ENCODE measurements around the gene MRPL55. TPM values are rescaled to one million over a fixed set of nuclear protein-coding genes. Genes with fewer than 3 reads are reported as not detected.
"Not testable (repeated sequence)": the region's sequence is repeated elsewhere in the genome, so short reads cannot be mapped to it uniquely, and the experiment has no call there.

MRPL55 gene
- total RNA-seq, 2 experiments from 2014 or later, result 45.5 TPM

- intact Hi-C loops (cut with micrococcal nuclease), result no loop called here
- DNase-seq, result no peak
- H3K36me3 Mint-ChIP-seq (ENCODE audit: low read depth), result peaks cover 4% of the 10 kb centered on the region
- CTCF ChIA-PET, result no interaction called here
- peaks cover 20% of the 10 kb centered on the region for H3K4me1 Mint-ChIP-seq (ENCODE audit: low read depth)
- H3K9me3 Mint-ChIP-seq, result peaks cover 2% of the 10 kb centered on the region
- H3K27me3 Mint-ChIP-seq (ENCODE audit: low read depth), result no peaks in the 10 kb centered on the region
- H3K27ac Mint-ChIP-seq, result no peak overlapping the region
- H3K4me3 Mint-ChIP-seq, result no peak overlapping the region
Measured at GRCh38 chr1:228112617-228113016, 3.5 kb upstream of the MRPL55 start.

DNA sequence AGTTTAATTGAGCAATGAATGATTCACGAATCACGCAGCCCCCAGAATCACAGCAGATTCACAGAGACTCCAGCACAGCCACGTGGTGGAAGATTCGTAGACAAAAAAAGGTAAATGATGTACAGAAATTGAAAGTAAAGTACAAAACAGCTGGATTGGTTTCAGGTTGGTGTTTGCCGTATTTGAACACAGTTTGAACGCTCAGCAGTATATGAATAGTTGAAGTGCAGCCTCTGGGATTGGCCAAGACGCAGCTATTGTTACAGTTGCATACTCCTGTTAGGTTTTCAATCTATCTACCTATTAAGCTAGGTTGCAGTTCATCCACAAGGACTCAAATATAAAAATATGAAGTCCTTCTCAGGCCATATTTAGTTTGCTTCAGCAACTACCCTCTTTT is 3.1 kb upstream of the MRPL55 start:
- H3K4me3 Mint-ChIP-seq, result no peak overlapping the region
- no peak for DNase-seq
- intact Hi-C loops (cut with micrococcal nuclease), result no loop called here
- H3K27ac Mint-ChIP-seq, result no peak overlapping the region
- H3K4me1 Mint-ChIP-seq (ENCODE audit: low read depth), result peaks cover 23% of the 10 kb centered on the region
- no peaks in the 10 kb centered on the region for H3K27me3 Mint-ChIP-seq (ENCODE audit: low read depth)
- peaks cover 3% of the 10 kb centered on the region for H3K36me3 Mint-ChIP-seq (ENCODE audit: low read depth)
- CTCF ChIA-PET, result no interaction called here
- no peaks in the 10 kb centered on the region for H3K9me3 Mint-ChIP-seq

DNA sequence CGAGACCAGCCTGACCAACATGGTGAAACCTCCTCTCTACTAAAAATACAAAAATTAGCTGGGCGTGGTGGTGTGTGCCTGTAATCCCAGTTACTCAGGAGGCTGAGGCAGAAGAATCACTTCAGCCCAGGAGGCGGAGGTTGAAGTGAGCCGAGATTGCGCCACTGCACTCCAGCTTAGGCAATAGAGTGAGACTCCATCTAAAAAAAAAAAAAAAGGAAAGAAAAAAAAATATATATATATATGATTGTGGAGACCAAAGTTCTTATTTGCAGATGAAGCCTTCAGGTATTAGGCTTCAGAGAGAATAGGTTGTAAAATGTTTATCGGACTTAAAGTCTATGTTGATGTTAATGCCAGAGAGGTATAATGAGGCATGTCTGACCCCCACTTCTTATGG is 2.2 kb upstream of the MRPL55 start:
- H3K36me3 Mint-ChIP-seq (ENCODE audit: low read depth); H3K9me3 Mint-ChIP-seq; intact Hi-C loops (cut with micrococcal nuclease); H3K4me3 Mint-ChIP-seq; H3K27me3 Mint-ChIP-seq (ENCODE audit: low read depth); H3K27ac Mint-ChIP-seq; DNase-seq: not testable (repeated sequence)
- CTCF ChIA-PET, result interaction anchor here (1.7 kb wide), 1 partner anchor 112 kb away, joined by 3 read pairs; no protein-coding TSS in a partner anchor
- peaks cover 23% of the 10 kb centered on the region for H3K4me1 Mint-ChIP-seq (ENCODE audit: low read depth)

DNA sequence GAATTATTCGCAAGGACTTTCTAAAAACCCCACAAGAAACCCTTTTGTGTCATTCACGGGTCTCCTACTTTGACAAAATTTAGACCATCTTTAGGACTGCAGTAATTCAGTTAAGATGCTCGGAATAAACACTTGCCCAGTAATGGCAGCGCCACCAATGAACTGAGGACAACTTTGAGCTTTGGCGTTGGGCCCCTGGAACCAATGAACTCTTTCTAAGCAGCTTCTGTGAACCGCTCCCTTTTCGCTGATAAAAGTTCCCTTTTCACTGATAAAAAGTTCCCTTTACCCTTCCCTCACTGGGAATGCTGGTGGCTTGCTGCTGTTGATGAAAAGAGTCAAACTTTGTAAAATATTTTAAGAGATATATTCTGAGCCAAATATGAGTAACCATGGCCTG is 1.5 kb upstream of the MRPL55 start:
- no peaks in the 10 kb centered on the region for H3K27me3 Mint-ChIP-seq (ENCODE audit: low read depth)
- no peak for DNase-seq
- H3K4me3 Mint-ChIP-seq, result peak overlapping the region; percentile 91
- no peak overlapping the region for H3K27ac Mint-ChIP-seq
- intact Hi-C loops (cut with micrococcal nuclease), result no loop called here
- no peaks in the 10 kb centered on the region for H3K9me3 Mint-ChIP-seq
- peaks cover 5% of the 10 kb centered on the region for H3K36me3 Mint-ChIP-seq (ENCODE audit: low read depth)
- CTCF ChIA-PET, result interaction anchor here (0.6 to 1.7 kb wide), 2 partner anchors 27 to 111 kb away, joined by 3 to 5 read pairs; no protein-coding TSS in a partner anchor
- peaks cover 23% of the 10 kb centered on the region for H3K4me1 Mint-ChIP-seq (ENCODE audit: low read depth)

- CTCF ChIA-PET, result interaction anchor here (0.7 to 1.7 kb wide), 4 partner anchors 9 to 1702 kb away, joined by 3 to 5 read pairs (median 4); partner anchors contain the start of gene PARP1
- peak overlapping the region; percentile 91 for H3K4me3 Mint-ChIP-seq
- DNase-seq, result no peak
- H3K27me3 Mint-ChIP-seq (ENCODE audit: low read depth), result no peaks in the 10 kb centered on the region
- H3K4me1 Mint-ChIP-seq (ENCODE audit: low read depth), result peaks cover 23% of the 10 kb centered on the region
- H3K27ac Mint-ChIP-seq, result peak overlapping the region; percentile 85
- H3K36me3 Mint-ChIP-seq (ENCODE audit: low read depth), result peaks cover 6% of the 10 kb centered on the region
- intact Hi-C loops (cut with micrococcal nuclease), result loop anchor here (1.0 to 2.0 kb wide), 5 partner anchors 28 to 321 kb away; partner anchors contain the start of genes ARF1 and GUK1
- no peaks in the 10 kb centered on the region for H3K9me3 Mint-ChIP-seq
Measured at GRCh38 chr1:228109962-228110488, 926 bp upstream of the MRPL55 start.

DNA sequence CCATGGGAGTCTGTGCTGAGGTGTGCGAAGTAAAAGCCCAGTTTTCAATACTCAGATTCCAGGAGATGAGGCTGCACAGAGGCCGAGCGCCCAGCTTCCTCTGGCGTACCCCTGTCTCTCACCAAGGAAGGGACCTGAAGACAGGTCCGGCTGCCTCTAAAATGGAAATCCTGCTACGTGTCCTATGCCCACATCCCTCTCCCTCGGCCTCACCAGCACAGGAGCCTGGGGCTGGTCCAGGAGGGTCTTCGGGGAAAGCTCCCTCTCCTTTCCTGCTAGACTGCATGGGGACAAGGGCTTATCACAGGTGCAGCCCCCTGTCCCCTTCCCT is 392 bp downstream of the MRPL55 start:
- H3K27ac Mint-ChIP-seq, result peak overlapping the region; percentile 76
- H3K9me3 Mint-ChIP-seq, result no peaks in the 10 kb centered on the region
- peaks cover 33% of the 10 kb centered on the region for H3K4me1 Mint-ChIP-seq (ENCODE audit: low read depth)
- H3K27me3 Mint-ChIP-seq (ENCODE audit: low read depth), result no peaks in the 10 kb centered on the region
- H3K36me3 Mint-ChIP-seq (ENCODE audit: low read depth), result peaks cover 10% of the 10 kb centered on the region
- CTCF ChIA-PET, result interaction anchor here (1.1 to 1.3 kb wide), 2 partner anchors 22 to 56 kb away, joined by 3 to 5 read pairs; no protein-coding TSS in a partner anchor
- intact Hi-C loops (cut with micrococcal nuclease), result loop anchor here (1.0 to 2.0 kb wide), 5 partner anchors 26 to 320 kb away; partner anchors contain the start of genes ARF1 and GUK1
- DNase-seq, result no peak
- peak overlapping the region; percentile 91 for H3K4me3 Mint-ChIP-seq

- intact Hi-C loops (cut with micrococcal nuclease), result loop anchor here (2.0 kb wide), 1 partner anchor 319 kb away; no protein-coding TSS in a partner anchor
- CTCF ChIA-PET, result interaction anchor here (1.1 kb wide), 1 partner anchor 57 kb away, joined by 3 read pairs; no protein-coding TSS in a partner anchor
- DNase-seq, result no peak
- H3K27ac Mint-ChIP-seq, result peak overlapping the region; percentile 76
- H3K36me3 Mint-ChIP-seq (ENCODE audit: low read depth), result peaks cover 10% of the 10 kb centered on the region
- H3K27me3 Mint-ChIP-seq (ENCODE audit: low read depth), result no peaks in the 10 kb centered on the region
- H3K4me3 Mint-ChIP-seq, result peak overlapping the region; percentile 91
- H3K9me3 Mint-ChIP-seq, result no peaks in the 10 kb centered on the region
- peaks cover 36% of the 10 kb centered on the region for H3K4me1 Mint-ChIP-seq (ENCODE audit: low read depth)
Measured at GRCh38 chr1:228108055-228108690, 926 bp downstream of the MRPL55 start.

DNA sequence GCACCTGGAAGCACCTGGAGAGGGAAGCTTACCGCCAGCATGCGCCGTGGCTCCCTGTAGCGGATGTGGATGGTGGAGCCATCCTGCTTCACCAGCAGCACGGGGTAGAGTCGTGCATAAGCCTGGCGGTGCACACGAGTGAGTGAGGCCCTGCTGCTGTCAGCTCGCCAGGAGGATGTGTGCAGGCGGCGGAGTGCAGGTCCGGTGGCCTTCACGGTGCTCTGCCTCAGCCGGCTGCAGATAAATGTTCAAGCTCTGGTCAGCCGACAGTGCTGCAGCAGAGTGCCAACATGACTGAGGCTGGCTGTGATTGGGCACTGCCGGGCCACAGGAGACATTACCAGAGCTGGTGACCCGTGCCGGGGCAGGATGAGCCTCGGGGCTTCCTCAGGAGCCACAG is 1.5 kb downstream of the MRPL55 start:
- Mint-ChIP-seq H3K27ac (no peak overlapping the region), H3K9me3 (no peaks in the 10 kb centered on the region), H3K4me3 (peak overlapping the region; percentile 91), H3K27me3 (ENCODE audit: low read depth) (no peaks in the 10 kb centered on the region), H3K36me3 (ENCODE audit: low read depth) (peaks cover 10% of the 10 kb centered on the region), H3K4me1 (ENCODE audit: low read depth) (peaks cover 36% of the 10 kb centered on the region)
- intact Hi-C loops (cut with micrococcal nuclease), result loop anchor here (2.0 kb wide), 1 partner anchor 319 kb away; no protein-coding TSS in a partner anchor
- DNase-seq, result no peak
- CTCF ChIA-PET, result no interaction called here

DNA sequence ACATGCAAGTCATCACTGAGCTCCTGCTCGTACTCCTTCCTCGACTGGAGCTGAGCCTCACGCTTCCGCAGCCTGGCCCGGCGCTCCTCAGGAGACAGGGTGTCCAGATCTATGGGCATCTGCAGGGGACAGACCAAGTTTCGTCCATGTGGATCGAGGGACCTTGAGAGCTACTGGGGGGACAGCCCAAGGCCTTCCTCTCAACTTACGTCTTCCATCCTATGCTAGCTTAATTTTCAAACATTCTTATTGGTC is 2.4 kb downstream of the MRPL55 start:
- peaks cover 36% of the 10 kb centered on the region for H3K4me1 Mint-ChIP-seq (ENCODE audit: low read depth)
- H3K4me3 Mint-ChIP-seq, result no peak overlapping the region
- H3K27ac Mint-ChIP-seq, result no peak overlapping the region

GRCh38 chr1:228105996-228106799 is 2.9 kb downstream of the MRPL55 start:
- no peaks in the 10 kb centered on the region for H3K27me3 Mint-ChIP-seq (ENCODE audit: low read depth)
- no peak for DNase-seq
- H3K27ac Mint-ChIP-seq, result no peak overlapping the region
- peak overlapping the region; percentile 7 for H3K4me3 Mint-ChIP-seq
- H3K9me3 Mint-ChIP-seq, result no peaks in the 10 kb centered on the region
- intact Hi-C loops (cut with micrococcal nuclease), result no loop called here
- peaks cover 12% of the 10 kb centered on the region for H3K36me3 Mint-ChIP-seq (ENCODE audit: low read depth)
- CTCF ChIA-PET, result interaction anchor here (1.5 kb wide), 1 partner anchor 19 kb away, joined by 3 read pairs; no protein-coding TSS in a partner anchor
- H3K4me1 Mint-ChIP-seq (ENCODE audit: low read depth), result peaks cover 41% of the 10 kb centered on the region

More for the DNA sequence above, 2.4 kb downstream of the MRPL55 start:
- CTCF ChIA-PET, result interaction anchor here (1.5 kb wide), 1 partner anchor 20 kb away, joined by 3 read pairs; no protein-coding TSS in a partner anchor
- no peaks in the 10 kb centered on the region for H3K27me3 Mint-ChIP-seq (ENCODE audit: low read depth)
- no peaks in the 10 kb centered on the region for H3K9me3 Mint-ChIP-seq
- peaks cover 10% of the 10 kb centered on the region for H3K36me3 Mint-ChIP-seq (ENCODE audit: low read depth)
- intact Hi-C loops (cut with micrococcal nuclease), result no loop called here
- DNase-seq, result no peak

DNA sequence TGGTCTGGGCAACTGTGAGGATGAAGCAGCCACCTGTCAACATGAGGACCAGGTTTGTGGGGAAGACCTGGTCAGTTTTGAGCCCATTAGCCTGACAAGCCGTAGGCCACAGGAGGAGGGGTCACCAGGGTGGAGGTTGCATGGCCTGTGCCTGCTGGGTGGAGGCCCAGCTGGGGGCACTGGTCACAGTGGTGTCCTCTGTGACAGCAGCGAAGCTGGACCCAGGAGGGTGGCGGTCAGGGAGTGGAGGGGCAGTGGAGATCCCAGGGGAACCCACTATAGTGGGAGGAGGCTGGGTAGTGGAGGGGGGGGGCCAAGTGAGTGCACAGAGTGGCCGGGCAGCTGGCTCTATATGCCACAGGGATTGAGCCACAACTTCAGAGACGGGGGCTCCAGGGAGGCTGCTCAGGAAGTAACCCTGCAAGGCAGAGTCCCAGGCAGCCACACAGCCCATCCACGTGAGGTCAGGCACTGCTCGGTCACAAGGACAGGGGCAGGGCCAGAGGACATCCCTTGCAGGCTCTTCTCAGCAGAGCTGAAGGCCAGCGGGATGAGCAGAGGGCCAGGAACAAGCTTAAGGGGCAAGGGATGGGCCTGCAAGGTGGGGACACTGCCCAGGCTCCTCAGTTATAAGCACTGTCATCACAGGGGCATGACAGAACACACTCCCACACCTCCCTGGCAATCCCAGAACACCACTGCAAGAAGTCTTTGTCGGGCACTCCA is 3.7 kb downstream of the MRPL55 start:
- no peak for DNase-seq
- Mint-ChIP-seq H3K4me3 (no peak overlapping the region), H3K36me3 (ENCODE audit: low read depth) (peaks cover 12% of the 10 kb centered on the region), H3K9me3 (no peaks in the 10 kb centered on the region), H3K27me3 (ENCODE audit: low read depth) (no peaks in the 10 kb centered on the region), H3K4me1 (ENCODE audit: low read depth) (peaks cover 43% of the 10 kb centered on the region), H3K27ac (no peak overlapping the region)
- intact Hi-C loops (cut with micrococcal nuclease), result no loop called here
- CTCF ChIA-PET, result interaction anchor here (1.5 kb wide), 1 partner anchor 19 kb away, joined by 3 read pairs; no protein-coding TSS in a partner anchor

Data from activated naive CD4-positive, alpha-beta T cell treated with anti-CD3 and anti-CD28 coated beads for 36 hours (primary cell).